ENCODE data around the gene TAF6. TPM values are rescaled to one million over a fixed set of nuclear protein-coding genes. Genes with fewer than 3 reads are reported as not detected.

The TAF6 gene
- polyA plus RNA-seq, 2 of the 4 experiments (the other 2 are of a cell fraction): 36.2 to 57.0 TPM

DNA sequence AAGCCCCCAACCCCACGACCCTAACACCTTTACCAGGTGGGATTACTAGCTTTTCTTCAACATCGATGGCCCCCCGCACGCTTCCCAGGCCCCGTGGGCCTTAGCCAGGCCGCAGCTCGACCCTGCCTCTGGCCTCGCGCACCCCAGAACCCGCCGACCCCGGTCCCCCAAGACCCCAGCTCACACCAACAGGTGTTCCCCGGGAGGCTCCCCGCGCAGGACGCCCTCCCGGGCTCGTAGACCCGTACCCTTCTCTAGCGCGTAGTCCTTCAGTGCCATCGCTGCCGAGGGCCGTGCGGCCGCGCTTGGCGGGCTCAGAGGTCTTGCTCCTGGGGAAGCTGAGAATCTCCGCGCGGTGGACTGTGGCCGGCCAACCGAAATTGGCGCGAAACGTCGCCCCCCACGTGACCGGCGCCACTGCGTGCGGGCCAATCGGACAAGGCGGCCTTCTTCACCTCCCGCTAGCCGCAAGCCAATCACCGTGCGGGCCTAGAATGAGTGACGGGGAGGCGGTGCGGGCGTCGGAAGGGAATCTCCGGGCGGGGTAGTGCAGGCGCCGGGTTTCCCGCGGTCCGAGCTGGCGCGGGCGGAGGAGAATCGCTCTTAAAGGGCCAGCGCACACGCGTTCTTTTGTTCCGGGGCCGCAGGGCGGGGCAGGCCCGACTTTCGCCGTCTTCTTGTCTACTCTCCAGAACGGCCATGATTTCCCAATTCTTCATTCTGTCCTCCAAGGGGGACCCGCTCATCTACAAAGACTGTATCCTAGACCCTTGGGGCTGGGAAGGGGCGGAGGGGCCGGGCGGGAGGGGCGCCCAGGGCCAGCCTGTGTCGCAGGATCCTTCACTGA lies 17.9 kb downstream of the TAF6 start, which contains the start of the genes AP4M1 and MCM7 (continued):
- TF ChIP-seq, protein P1, sequence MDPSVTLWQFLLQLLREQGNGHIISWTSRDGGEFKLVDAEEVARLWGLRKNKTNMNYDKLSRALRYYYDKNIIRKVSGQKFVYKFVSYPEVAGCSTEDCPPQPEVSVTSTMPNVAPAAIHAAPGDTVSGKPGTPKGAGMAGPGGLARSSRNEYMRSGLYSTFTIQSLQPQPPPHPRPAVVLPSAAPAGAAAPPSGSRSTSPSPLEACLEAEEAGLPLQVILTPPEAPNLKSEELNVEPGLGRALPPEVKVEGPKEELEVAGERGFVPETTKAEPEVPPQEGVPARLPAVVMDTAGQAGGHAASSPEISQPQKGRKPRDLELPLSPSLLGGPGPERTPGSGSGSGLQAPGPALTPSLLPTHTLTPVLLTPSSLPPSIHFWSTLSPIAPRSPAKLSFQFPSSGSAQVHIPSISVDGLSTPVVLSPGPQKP (IDR thresholded peaks at IDR 0.05; ENCODE audit: low read depth, low read length): no peak
- TF ChIP-seq HDAC2 (IDR thresholded peaks at IDR 0.05): 0 out of 2 replicates have a peak, but pooled peaks have one; percentile 58
- TF ChIP-seq ESRRA (IDR thresholded peaks at IDR 0.05; ENCODE audit: borderline replicate concordance, low read length): no peak
- no peak for TF ChIP-seq JUNB (IDR thresholded peaks at IDR 0.05)
- peak; percentile 10 to 32; a peak in 1 of 4 replicates for TF ChIP-seq CEBPB (IDR thresholded peaks at IDR 0.05)
- no peak for TF ChIP-seq NPAS2 (CRISPR knock-in tag; IDR thresholded peaks at IDR 0.05; ENCODE audit: borderline replicate concordance)
- no peak; the same call in 1 of the 2 replicates for TF ChIP-seq RARB (CRISPR knock-in tag; IDR thresholded peaks at IDR 0.05)
- TF ChIP-seq JUN (IDR thresholded peaks at IDR 0.05): peak; percentile 52 to 84; a peak in 4 of 5 replicates
- TF ChIP-seq, protein P2, sequence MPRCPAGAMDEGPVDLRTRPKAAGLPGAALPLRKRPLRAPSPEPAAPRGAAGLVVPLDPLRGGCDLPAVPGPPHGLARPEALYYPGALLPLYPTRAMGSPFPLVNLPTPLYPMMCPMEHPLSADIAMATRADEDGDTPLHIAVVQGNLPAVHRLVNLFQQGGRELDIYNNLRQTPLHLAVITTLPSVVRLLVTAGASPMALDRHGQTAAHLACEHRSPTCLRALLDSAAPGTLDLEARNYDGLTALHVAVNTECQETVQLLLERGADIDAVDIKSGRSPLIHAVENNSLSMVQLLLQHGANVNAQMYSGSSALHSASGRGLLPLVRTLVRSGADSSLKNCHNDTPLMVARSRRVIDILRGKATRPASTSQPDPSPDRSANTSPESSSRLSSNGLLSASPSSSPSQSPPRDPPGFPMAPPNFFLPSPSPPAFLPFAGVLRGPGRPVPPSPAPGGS (IDR thresholded peaks at IDR 0.05): peak; percentile 64; the same call in 1 of the 3 replicates
- TF ChIP-seq RCOR1 (IDR thresholded peaks at IDR 0.05; ENCODE audit: low read depth, low read length): no peak
- TF ChIP-seq, protein P3, sequence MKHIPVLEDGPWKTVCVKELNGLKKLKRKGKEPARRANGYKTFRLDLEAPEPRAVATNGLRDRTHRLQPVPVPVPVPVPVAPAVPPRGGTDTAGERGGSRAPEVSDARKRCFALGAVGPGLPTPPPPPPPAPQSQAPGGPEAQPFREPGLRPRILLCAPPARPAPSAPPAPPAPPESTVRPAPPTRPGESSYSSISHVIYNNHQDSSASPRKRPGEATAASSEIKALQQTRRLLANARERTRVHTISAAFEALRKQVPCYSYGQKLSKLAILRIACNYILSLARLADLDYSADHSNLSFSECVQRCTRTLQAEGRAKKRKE (CRISPR knock-in tag; IDR thresholded peaks at IDR 0.05; ENCODE audit: low read depth): peak; percentile 57; the same call in 1 of the 2 replicates
- peak; percentile 33; the same call in 1 of the 2 replicates for TF ChIP-seq GATA3 (IDR thresholded peaks at IDR 0.05; ENCODE audit: borderline replicate concordance)
- TF ChIP-seq CBX2 (IDR thresholded peaks at IDR 0.05; ENCODE audit: borderline replicate concordance, low read depth): no peak
- TF ChIP-seq NR3C1 (IDR thresholded peaks at IDR 0.05): no peak
- TF ChIP-seq, protein P4, sequence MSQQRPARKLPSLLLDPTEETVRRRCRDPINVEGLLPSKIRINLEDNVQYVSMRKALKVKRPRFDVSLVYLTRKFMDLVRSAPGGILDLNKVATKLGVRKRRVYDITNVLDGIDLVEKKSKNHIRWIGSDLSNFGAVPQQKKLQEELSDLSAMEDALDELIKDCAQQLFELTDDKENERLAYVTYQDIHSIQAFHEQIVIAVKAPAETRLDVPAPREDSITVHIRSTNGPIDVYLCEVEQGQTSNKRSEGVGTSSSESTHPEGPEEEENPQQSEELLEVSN (IDR thresholded peaks at IDR 0.05; ENCODE audit: borderline replicate concordance, low read depth): peak; percentile 89
- TF ChIP-seq, protein P5, sequence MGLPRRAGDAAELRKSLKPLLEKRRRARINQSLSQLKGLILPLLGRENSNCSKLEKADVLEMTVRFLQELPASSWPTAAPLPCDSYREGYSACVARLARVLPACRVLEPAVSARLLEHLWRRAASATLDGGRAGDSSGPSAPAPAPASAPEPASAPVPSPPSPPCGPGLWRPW (IDR thresholded peaks at IDR 0.05): no peak
- no peak for TF ChIP-seq RAD21 (conservative IDR thresholded peaks at IDR 0.05 in 1 of 2, IDR thresholded peaks at IDR 0.05 in 1 of 2)
- TF ChIP-seq PHF8 (IDR thresholded peaks at IDR 0.05; ENCODE audit: borderline replicate concordance, low read depth): peak; percentile 23; the same call in 1 of the 2 replicates
- TF ChIP-seq HOXB5 (CRISPR knock-in tag; IDR thresholded peaks at IDR 0.05): peak; percentile 76
- TF ChIP-seq, protein P6, sequence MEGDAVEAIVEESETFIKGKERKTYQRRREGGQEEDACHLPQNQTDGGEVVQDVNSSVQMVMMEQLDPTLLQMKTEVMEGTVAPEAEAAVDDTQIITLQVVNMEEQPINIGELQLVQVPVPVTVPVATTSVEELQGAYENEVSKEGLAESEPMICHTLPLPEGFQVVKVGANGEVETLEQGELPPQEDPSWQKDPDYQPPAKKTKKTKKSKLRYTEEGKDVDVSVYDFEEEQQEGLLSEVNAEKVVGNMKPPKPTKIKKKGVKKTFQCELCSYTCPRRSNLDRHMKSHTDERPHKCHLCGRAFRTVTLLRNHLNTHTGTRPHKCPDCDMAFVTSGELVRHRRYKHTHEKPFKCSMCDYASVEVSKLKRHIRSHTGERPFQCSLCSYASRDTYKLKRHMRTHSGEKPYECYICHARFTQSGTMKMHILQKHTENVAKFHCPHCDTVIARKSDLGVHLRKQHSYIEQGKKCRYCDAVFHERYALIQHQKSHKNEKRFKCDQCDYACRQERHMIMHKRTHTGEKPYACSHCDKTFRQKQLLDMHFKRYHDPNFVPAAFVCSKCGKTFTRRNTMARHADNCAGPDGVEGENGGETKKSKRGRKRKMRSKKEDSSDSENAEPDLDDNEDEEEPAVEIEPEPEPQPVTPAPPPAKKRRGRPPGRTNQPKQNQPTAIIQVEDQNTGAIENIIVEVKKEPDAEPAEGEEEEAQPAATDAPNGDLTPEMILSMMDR (IDR thresholded peaks at IDR 0.05): no peak
- TF ChIP-seq CHD4 (IDR thresholded peaks at IDR 0.05; ENCODE audit: borderline replicate concordance): no peak
- TF ChIP-seq NFE2L2 (conservative IDR thresholded peaks at IDR 0.05; ENCODE audit: low read length): no peak
- no peak for TF ChIP-seq CBX8 (IDR thresholded peaks at IDR 0.05)
- peak; percentile 38; the same call in 1 of the 2 replicates for TF ChIP-seq MYC (IDR thresholded peaks at IDR 0.05; ENCODE audit: borderline replicate concordance, low read length)
